NCI-H2107 treated with DMSO at 0.1 percent for 48 hours (cell line): ENCODE measurements around the gene SLC38A1.
A peak's percentile ranks its signal among the peaks of the same experiment; 100 is the strongest.
"Not testable (repeated sequence)": the region's sequence is repeated elsewhere in the genome, so short reads cannot be mapped to it uniquely, and the experiment has no call there.

Source experiments
- DNase-seq: peaks from one replicate; lab custom pipeline; 2025; ENCODE audit not compliant: unreplicated experiment; lab: John Stamatoyannopoulos, UW

SLC38A1 gene

DNA sequence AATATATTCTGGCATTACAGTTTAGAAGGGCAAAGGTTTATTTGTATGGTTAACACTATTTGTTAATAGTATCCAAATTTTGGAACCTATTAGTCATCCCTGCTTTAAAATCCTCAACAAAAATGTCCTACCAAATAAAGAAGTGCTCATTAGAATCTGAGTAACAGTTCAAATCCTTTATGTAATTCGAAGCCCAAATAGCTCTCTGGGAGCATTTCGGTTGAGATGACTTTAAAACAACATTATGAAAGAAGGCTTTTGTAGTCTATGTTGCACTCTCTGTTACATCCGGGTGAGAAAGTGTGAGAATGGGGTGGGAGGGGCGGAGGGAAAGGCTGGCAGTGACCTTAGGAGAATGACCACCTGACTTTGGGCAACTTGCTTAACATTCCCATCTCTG is 59.7 kb downstream of the SLC38A1 start:
- peak; percentile 86 for DNase-seq

DNA sequence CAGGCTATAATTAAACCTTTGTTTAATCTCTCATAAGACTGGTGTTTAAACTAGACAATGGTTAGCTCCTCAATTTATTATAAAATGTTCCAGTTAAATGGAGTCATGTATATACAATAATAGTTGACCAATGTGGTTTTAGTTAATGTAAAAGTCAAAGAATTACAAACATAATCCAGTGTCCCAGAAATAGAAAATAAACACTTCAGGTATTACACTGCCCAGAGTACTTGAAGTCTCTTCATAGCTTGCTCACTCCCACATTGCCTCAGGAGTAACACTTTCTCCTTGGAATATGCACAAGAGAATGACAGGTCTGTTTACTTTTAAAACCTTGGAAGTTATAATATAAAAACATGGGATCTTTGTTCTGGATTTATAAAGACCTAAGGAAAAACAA is 60.5 kb downstream of the SLC38A1 start:
- DNase-seq = peak; percentile 28

GRCh38 chr12:46207644-46208043 is 61.2 kb downstream of the SLC38A1 start:
- no peak for DNase-seq

DNA sequence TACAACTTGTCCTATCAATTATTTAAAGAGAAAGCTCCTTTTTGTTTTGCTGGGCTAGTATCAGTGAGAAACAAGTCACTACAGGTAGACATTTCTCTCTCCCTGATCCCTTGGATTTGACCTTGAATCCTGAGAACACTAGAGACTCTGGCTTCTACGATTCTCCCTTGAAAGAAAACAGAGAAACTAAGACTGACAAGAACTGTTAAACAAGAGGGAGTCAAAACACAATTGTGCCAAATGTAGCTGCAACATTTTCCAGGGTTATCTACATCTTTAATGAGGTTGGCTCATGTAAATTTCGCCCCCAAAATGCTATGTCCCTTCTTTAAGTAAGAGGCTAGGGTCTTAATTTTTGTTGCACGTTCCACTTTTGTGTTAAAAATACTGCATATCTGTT is 62.4 kb downstream of the SLC38A1 start:
- no peak for DNase-seq

GRCh38 chr12:46205294-46205693 is 63.5 kb downstream of the SLC38A1 start:
- no peak for DNase-seq

- no peak for DNase-seq
Observed at GRCh38 chr12:46201284-46201789, 67.5 kb downstream of the SLC38A1 start.

- DNase-seq = no peak
Observed at GRCh38 chr12:46200551-46200950, 68.3 kb downstream of the SLC38A1 start.

GRCh38 chr12:46198913-46199312 is 69.9 kb downstream of the SLC38A1 start:
- DNase-seq = no peak

GRCh38 chr12:46197883-46198282 is 71.0 kb downstream of the SLC38A1 start:
- no peak for DNase-seq

DNA sequence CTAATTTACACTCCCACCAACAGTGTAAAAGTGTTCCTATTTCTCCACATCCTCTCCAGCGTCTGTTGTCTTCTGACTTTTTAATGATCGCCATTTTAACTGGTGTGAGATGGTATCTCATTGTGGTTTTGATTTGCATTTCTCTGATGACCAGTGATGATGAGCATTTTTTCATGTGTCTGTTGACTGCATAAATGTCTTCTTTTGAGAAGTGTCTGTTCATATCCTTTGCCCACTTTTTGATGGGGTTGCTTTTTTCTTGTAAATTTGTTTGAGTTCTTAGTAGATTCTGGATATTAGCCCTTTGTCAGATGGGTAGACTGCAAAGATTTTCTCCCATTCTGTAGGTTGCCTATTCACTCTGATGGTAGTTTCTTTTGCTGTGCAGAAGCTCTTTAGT is 78.3 kb downstream of the SLC38A1 start:
- DNase-seq = not testable (repeated sequence)

DNA sequence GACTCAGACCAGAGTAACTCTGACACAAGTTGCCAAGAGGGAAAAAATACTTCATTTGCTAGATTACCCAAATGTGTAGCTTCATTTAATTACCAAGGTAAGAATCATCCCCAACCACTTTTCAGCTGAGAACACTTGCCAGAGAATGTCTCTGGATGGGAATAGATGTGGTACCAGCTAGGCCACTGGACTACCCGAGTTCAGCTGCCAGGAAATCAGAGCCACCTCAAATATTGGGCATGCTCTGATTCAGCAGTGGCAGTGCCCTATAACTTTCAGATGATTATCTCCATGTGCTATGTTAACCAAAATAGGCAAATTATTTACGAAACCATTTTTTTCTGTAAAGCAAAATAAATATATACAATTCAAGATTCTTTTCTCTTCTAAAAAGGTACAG is 80.7 kb downstream of the SLC38A1 start:
- no peak for DNase-seq

DNA sequence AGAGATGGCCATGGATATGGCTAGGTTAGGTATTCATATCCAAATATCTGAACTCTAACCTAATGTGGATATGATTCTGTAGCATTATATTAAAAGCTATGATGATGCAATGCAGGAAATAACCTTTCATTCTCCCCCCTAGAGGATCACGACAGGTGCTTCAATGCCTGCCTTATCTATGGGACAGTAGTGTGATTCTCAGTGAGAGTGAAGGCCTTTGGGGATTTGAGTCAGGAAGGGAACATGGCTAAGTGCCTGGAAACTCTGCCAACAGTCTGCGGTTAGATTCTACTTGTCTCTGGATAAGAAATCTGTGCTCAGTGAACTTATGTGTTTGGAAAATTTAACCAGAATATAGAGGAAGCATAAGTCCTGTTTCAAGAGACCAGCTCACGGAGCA is 81.8 kb downstream of the SLC38A1 start:
- no peak for DNase-seq

DNA sequence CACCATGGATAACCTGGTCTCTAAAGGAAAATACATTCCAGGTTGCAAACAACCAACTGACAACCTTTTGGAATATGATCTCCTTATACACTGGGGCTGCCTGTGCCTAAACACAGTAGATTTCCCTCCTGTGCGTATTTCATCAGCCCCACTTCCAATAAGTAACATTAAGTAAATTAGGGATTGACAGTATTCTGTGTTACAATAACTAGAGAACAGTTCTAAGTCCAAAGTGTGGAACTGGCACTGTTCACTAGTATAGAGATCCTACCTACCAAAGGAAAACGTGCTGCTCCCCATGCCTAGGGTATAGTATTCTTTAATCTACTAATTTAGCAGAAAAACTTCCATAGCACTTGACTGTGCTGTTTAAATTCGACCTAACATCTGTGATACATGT is 82.8 kb downstream of the SLC38A1 start:
- DNase-seq = no peak

DNA sequence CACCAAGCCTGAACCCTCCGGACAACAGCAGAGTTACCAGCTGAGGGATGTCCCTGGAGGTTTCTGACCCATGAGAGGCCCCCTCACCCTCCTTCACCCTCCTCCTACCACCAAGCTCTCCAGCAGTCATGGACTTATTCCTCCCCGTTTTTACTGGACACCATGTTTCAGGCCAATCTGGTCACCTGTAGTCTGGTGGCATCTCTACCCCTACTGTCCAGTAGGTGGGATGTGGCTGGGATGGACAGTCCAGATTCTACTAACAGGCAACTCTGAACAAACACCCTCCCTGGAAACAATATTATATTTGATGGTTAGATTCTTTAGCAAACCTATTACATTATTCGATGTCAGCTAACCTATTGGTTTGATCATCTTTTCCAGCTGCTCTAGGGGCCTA is 83.2 kb downstream of the SLC38A1 start:
- no peak for DNase-seq

DNA sequence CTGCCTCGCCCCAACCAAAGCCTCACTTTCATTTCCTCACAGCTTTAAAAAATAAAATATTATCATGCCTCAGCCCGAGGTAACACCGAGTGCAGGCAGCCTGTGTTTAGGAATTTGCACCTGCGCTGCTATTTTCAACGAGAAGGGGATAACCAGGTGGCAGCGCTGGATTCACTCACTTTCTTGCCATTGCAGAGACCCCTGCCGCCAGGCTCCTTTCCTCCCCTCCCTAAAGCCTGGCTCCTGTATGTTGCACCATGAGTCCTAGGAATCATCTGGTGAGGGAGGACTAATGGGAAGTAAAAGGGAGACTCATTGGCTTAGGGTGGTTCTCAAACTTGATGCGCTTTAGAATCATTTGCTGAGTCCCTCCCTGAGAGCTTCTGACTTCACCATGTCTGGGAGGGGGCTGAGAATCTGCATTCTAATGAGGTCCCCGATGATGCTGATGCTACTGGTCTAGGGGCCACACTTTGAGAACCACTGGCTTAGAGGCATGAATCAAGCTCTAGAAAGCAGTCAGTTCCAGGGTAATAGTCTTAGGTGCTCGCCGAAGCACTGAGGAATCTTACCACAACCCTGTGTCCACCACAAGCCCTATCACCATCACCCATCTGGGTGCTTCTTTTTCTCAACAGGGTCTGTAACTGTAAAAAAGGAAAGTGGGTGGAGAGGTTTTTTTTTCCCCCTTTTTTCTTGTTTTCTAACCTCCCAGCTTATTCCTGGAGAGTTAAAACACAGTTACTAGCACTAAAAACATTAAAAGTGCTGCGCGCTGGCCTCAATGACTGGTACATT is 83.8 kb downstream of the SLC38A1 start:
- DNase-seq = no peak

GRCh38 chr12:46183112-46183511 is 85.7 kb downstream of the SLC38A1 start:
- DNase-seq = no peak

GRCh38 chr12:46181465-46181864 is 87.4 kb downstream of the SLC38A1 start:
- DNase-seq = no peak

GRCh38 chr12:46179693-46180452 is 89.0 kb downstream of the SLC38A1 start:
- no peak for DNase-seq

GRCh38 chr12:46177837-46178608 is 90.8 kb downstream of the SLC38A1 start:
- no peak for DNase-seq

- DNase-seq = no peak
Observed at GRCh38 chr12:46177025-46177424, 91.8 kb downstream of the SLC38A1 start.

DNA sequence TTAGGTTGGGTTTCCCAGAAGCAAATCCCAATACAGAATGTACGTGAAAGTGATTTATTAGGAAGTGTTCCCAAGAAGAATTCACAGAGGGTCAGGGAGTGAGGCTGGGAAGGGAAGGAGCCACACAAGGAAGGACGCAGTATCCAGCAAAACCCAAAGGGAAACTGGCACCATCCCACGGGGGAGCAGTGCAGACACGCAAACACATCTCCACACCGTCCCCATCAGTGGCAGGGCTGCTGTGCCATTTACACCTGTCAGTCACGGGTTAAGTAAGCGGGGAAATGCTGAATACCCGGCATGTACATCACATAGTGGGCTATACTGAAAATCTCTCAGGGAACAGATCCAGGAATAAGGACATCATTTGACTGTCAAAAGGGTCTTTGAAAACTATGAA is 93.9 kb downstream of the SLC38A1 start:
- DNase-seq = no peak
